ENCODE measurements around the gene DYNLT3.
A peak's percentile ranks its signal among the peaks of the same experiment; 100 is the strongest.

DYNLT3 gene

GRCh38 chrX:37847733-37848197, 394 bp upstream of the DYNLT3 start:
- Histone ChIP-seq H3K27me3 (ENCODE audit: insufficient read depth, poor library complexity, severe bottlenecking) (no peaks in the 10 kb centered on the region), H3K4me1 (ENCODE audit: insufficient read depth, poor library complexity, severe bottlenecking) (no peaks in the 10 kb centered on the region), H3K4me3 (ENCODE audit: severe bottlenecking) (peak overlapping the region; percentile 72), H3K9me3 (ENCODE audit: severe bottlenecking) (no peaks in the 10 kb centered on the region), H3K36me3 (ENCODE audit: low read depth) (no peaks in the 10 kb centered on the region), H3K27ac (ENCODE audit: poor library complexity, severe bottlenecking) (peak overlapping the region; percentile 45)
- no peak for TF ChIP-seq CTCF (IDR thresholded peaks at IDR 0.05; ENCODE audit: poor library complexity, severe bottlenecking)
- DNase-seq (ENCODE audit: low spot score) (no peak), ATAC-seq (ENCODE audit: low read depth) (no peak; the same call in 2 of the 3 replicates)

GRCh38 chrX:37846558-37846933, 825 bp downstream of the DYNLT3 start:
- TF ChIP-seq CTCF (IDR thresholded peaks at IDR 0.05; ENCODE audit: poor library complexity, severe bottlenecking): no peak
- no peaks in the 10 kb centered on the region for H3K4me1 ChIP-seq (ENCODE audit: insufficient read depth, poor library complexity, severe bottlenecking)
- peak overlapping the region; percentile 45 for H3K27ac ChIP-seq (ENCODE audit: poor library complexity, severe bottlenecking)
- H3K36me3 ChIP-seq (ENCODE audit: low read depth): no peaks in the 10 kb centered on the region
- peak overlapping the region; percentile 72 for H3K4me3 ChIP-seq (ENCODE audit: severe bottlenecking)
- no peaks in the 10 kb centered on the region for H3K9me3 ChIP-seq (ENCODE audit: severe bottlenecking)
- ATAC-seq (ENCODE audit: low read depth) (no peak), DNase-seq (ENCODE audit: low spot score) (no peak)
- H3K27me3 ChIP-seq (ENCODE audit: insufficient read depth, poor library complexity, severe bottlenecking): no peaks in the 10 kb centered on the region

- H3K4me3 ChIP-seq (ENCODE audit: severe bottlenecking): no peak overlapping the region
- H3K4me1 ChIP-seq (ENCODE audit: insufficient read depth, poor library complexity, severe bottlenecking): no peaks in the 10 kb centered on the region
- no peaks in the 10 kb centered on the region for H3K27me3 ChIP-seq (ENCODE audit: insufficient read depth, poor library complexity, severe bottlenecking)
- peak overlapping the region; percentile 45 for H3K27ac ChIP-seq (ENCODE audit: poor library complexity, severe bottlenecking)
- ATAC-seq (ENCODE audit: low read depth): peak; percentile 67
- no peaks in the 10 kb centered on the region for H3K36me3 ChIP-seq (ENCODE audit: low read depth)
- DNase-seq (ENCODE audit: low spot score): no peak
- no peaks in the 10 kb centered on the region for H3K9me3 ChIP-seq (ENCODE audit: severe bottlenecking)
- no peak for TF ChIP-seq CTCF (IDR thresholded peaks at IDR 0.05; ENCODE audit: poor library complexity, severe bottlenecking)
Observed at GRCh38 chrX:37846141-37846540, 1.2 kb downstream of the DYNLT3 start.

GRCh38 chrX:37844622-37845021, 2.7 kb downstream of the DYNLT3 start:
- ATAC-seq (ENCODE audit: low read depth): no peak
- Histone ChIP-seq H3K36me3 (ENCODE audit: low read depth) (0 out of 2 replicates have a peak, but pooled peaks cover 3% of the 10 kb centered on the region), H3K27me3 (ENCODE audit: insufficient read depth, poor library complexity, severe bottlenecking) (no peaks in the 10 kb centered on the region), H3K4me3 (ENCODE audit: severe bottlenecking) (no peak overlapping the region), H3K27ac (ENCODE audit: poor library complexity, severe bottlenecking) (no peak overlapping the region), H3K4me1 (ENCODE audit: insufficient read depth, poor library complexity, severe bottlenecking) (no peaks in the 10 kb centered on the region), H3K9me3 (ENCODE audit: severe bottlenecking) (no peaks in the 10 kb centered on the region)
- no peak for DNase-seq (ENCODE audit: low spot score)
- no peak for TF ChIP-seq CTCF (IDR thresholded peaks at IDR 0.05; ENCODE audit: poor library complexity, severe bottlenecking)

- H3K4me3 ChIP-seq (ENCODE audit: severe bottlenecking): no peak overlapping the region
- no peak for ATAC-seq (ENCODE audit: low read depth)
- DNase-seq (ENCODE audit: low spot score): no peak
- H3K9me3 ChIP-seq (ENCODE audit: severe bottlenecking): no peaks in the 10 kb centered on the region
- H3K27ac ChIP-seq (ENCODE audit: poor library complexity, severe bottlenecking): no peak overlapping the region
- no peak for TF ChIP-seq CTCF (IDR thresholded peaks at IDR 0.05; ENCODE audit: poor library complexity, severe bottlenecking)
- H3K4me1 ChIP-seq (ENCODE audit: insufficient read depth, poor library complexity, severe bottlenecking): no peaks in the 10 kb centered on the region
- 0 out of 2 replicates have a peak, but pooled peaks cover 3% of the 10 kb centered on the region for H3K36me3 ChIP-seq (ENCODE audit: low read depth)
- H3K27me3 ChIP-seq (ENCODE audit: insufficient read depth, poor library complexity, severe bottlenecking): no peaks in the 10 kb centered on the region
Observed at GRCh38 chrX:37840931-37841330, 6.4 kb downstream of the DYNLT3 start.

Measured in RWPE2 (cell line).